BE2C (cell line): ENCODE data around the gene SH2D2A.
A peak's percentile ranks its signal among the peaks of the same experiment; 100 is the strongest.

Source experiments
- DNase-seq: peaks from one replicate; pipeline ENCODE4 v3.0.0-alpha.2; 2020
- H3K27me3 ChIP-seq: fragments of 250-450 bp; sonication (Bioruptor Pico); 2 replicates; pipeline ENCODE4 v1.5.1; 2020; ENCODE audit warnings: mild to moderate bottlenecking
- H3K36me3 ChIP-seq: fragments of 250-450 bp; sonication (Bioruptor Pico); 2 replicates; pipeline ENCODE4 v1.5.1; 2020; ENCODE audit warnings: mild to moderate bottlenecking
- H3K4me1 ChIP-seq: fragments of 250-450 bp; sonication (Bioruptor Pico); 2 replicates; pipeline ENCODE4 v1.5.1; 2020
- H3K4me3 ChIP-seq: 2 replicates; pipeline ENCODE4 v1.5.1; 2011; ENCODE audit warnings: low read depth, low read length
- H3K9me3 ChIP-seq: fragments of 250-450 bp; sonication (Bioruptor Pico); 2 replicates; pipeline ENCODE4 v1.5.1; 2020
- CTCF ChIP-seq: IDR thresholded peaks from 2 replicates; pipeline ENCODE4 v1.5.1; 2012; ENCODE audit warnings: mild to moderate bottlenecking, low read depth, low read length

The SH2D2A gene

GRCh38 chr1:156858555-156858956 is 41.9 kb upstream of the SH2D2A start:
- peaks cover 31% of the 10 kb centered on the region for H3K4me1 ChIP-seq
- 0 out of 2 replicates have a peak, but pooled peaks cover 4% of the 10 kb centered on the region for H3K27me3 ChIP-seq
- no peaks in the 10 kb centered on the region for H3K9me3 ChIP-seq
- peak overlapping the region; percentile 62 for H3K4me3 ChIP-seq
- peak; percentile 77 for DNase-seq
- TF ChIP-seq CTCF, result no peak
- H3K36me3 ChIP-seq, result no peaks in the 10 kb centered on the region

DNA sequence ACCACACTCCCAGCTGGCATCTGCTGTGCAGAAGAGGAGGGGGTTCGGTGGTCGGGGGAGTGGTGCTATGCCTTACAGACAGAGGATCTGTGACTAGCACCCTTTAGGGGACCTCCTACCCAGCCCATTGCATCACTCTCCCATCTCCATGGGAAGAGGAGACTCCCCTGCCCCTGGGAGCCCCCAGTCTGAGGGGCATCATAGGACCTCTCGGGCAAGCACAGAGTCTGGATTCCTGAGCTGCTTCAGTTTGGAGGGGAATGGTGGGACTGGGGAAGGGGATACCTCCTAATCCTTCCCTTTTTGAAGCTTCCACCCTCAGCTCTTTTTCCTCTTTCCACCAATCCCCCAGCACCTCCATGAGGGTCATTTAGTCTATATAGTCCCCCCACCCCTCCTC is 40.9 kb upstream of the SH2D2A start:
- Histone ChIP-seq H3K36me3 (no peaks in the 10 kb centered on the region), H3K4me1 (peaks cover 31% of the 10 kb centered on the region), H3K9me3 (no peaks in the 10 kb centered on the region), H3K4me3 (no peak overlapping the region), H3K27me3 (0 out of 2 replicates have a peak, but pooled peaks cover 4% of the 10 kb centered on the region)
- TF ChIP-seq CTCF, result no peak
- DNase-seq, result no peak

DNA sequence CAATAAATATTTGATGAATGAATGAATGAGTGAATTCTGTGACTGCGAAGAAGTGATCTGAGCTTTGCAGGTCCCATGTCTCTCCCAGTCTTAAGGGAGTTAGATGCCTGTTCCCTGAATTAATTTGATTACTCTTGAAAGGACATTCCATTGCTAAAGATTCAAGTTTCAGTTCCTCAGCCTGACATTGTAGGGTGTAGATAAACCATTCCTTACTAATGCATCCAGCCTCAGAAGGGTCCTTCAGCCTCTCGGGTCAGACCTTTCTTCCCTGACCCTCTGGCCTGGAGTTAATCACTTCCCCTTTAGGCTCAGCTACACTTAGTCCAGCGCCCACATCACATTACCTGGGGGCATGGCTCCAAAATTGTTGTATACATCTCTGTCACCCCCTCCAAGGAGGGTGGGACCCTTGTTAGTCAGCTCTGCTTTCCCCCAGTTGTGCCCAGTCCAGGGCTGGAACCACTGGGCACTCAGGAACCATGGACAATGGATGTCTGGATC is 39.7 kb upstream of the SH2D2A start:
- TF ChIP-seq CTCF, result no peak
- H3K4me1 ChIP-seq, result peaks cover 39% of the 10 kb centered on the region
- H3K9me3 ChIP-seq, result no peaks in the 10 kb centered on the region
- no peak for DNase-seq
- 0 out of 2 replicates have a peak, but pooled peaks cover 4% of the 10 kb centered on the region for H3K27me3 ChIP-seq
- no peaks in the 10 kb centered on the region for H3K36me3 ChIP-seq
- H3K4me3 ChIP-seq, result no peak overlapping the region

DNA sequence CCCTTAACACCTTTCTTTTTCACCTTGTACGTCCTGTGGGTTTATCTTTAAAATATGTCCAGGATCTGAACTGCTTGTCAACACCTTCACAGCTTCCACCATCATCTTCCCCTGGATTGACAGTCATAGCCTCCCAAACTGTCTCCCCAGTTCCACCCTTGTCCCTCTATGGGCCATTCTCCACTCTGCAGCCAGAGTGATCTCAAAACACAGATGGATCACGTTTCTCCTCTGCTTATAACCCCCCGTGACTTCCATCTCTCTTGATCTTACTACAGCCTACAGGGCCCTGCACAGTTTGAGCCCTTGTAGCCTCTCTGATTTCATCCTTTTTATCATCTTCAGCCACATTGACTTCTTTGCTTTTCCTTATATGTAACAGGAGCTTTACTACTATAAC is 38.0 kb upstream of the SH2D2A start:
- DNase-seq, result no peak
- Histone ChIP-seq H3K4me1 (peaks cover 39% of the 10 kb centered on the region), H3K36me3 (no peaks in the 10 kb centered on the region), H3K27me3 (no peaks in the 10 kb centered on the region), H3K4me3 (no peak overlapping the region), H3K9me3 (no peaks in the 10 kb centered on the region)
- no peak for TF ChIP-seq CTCF

DNA sequence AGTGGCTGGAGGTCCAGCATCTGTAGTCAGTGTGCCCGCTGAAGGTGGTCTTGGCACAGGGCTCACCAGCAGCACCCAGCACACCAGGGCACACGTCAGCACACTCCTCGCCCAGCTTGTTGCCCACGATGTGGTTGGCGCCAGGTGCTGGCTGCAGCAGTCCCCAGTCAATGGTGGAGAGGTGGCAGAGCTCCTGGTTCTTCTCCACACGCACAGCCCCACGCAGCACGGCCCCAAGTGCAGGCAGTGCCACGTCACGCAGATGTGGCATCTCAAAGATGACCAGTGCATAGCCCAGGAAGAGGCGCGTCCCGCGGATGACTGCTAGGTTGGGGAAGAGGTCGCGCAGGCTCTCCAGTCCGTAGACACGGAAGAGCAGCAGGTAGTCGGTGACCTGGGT is 37.1 kb upstream of the SH2D2A start:
- Histone ChIP-seq H3K4me3 (no peak overlapping the region), H3K9me3 (no peaks in the 10 kb centered on the region), H3K36me3 (no peaks in the 10 kb centered on the region), H3K27me3 (no peaks in the 10 kb centered on the region), H3K4me1 (peaks cover 39% of the 10 kb centered on the region)
- TF ChIP-seq CTCF, result no peak
- no peak for DNase-seq

GRCh38 chr1:156852418-156852874 is 35.8 kb upstream of the SH2D2A start:
- Histone ChIP-seq H3K4me3 (no peak overlapping the region), H3K4me1 (peaks cover 28% of the 10 kb centered on the region), H3K9me3 (no peaks in the 10 kb centered on the region), H3K36me3 (no peaks in the 10 kb centered on the region), H3K27me3 (no peaks in the 10 kb centered on the region)
- TF ChIP-seq CTCF, result no peak
- DNase-seq, result peak; percentile 84
